Stimulated activated CD4-positive, alpha-beta T cell treated with anti-CD3 and anti-CD28 coated beads, TNF-alpha, amount 100 ng/mL, for 1 hour (primary cell): Measurements from ENCODE around the gene HOXA7.

Experiments
- DNase-seq, 3 donors: peaks; one replicate each; pipeline ENCODE4 v3.0.0-alpha.2; 2020; ENCODE audit warnings: low read depth in 3 of 3, low spot score in 1 of 3

The HOXA7 gene

GRCh38 chr7:27148031-27148755 lies 8.3 kb downstream of the HOXA7 start:
- DNase-seq = no peak

GRCh38 chr7:27147199-27148030 lies 9.1 kb downstream of the HOXA7 start, which contains the start of gene HOXA6:
HOXA6 (minus strand) TSS chr7:27147774; CDS start chr7:27147749, 25 bp downstream.
- no peak for DNase-seq

DNA sequence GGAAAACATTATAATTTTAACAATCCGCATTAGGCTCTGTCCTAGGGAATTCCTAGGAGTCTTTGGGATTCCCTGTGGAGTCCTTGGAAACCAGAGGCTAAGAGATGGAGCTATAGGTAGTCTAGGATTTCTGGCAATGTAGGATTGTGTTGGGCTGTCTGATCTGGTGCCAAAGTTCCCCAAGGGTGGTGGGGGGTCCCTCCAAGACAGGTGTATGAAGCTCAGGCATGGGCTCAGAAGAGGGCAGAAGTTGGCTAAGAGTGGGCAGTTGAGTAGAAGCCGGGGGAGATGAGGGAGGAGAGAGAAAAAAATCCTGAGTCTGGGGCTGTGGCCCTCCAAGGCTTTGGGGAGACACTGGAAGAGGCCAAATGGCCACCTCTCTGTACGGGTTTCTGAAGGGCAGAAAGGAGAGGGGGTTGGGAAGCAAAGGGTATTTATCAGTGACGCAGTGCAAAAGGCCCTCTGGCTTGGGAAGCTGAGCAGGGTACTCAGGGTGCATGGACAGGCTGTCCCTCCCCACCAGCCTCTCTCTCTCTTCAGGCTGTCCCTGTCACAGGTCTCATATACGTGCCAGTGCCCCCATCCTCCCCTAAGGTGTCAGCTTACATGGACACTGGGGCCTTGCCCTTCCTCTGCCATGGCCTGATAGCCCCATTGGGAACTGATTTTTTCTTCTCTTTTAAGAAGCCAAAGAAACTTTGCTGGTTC lies 9.8 kb downstream of the HOXA7 start:
- no peak for DNase-seq

GRCh38 chr7:27145914-27146412 lies 10.5 kb downstream of the HOXA7 start:
- no peak for DNase-seq

DNA sequence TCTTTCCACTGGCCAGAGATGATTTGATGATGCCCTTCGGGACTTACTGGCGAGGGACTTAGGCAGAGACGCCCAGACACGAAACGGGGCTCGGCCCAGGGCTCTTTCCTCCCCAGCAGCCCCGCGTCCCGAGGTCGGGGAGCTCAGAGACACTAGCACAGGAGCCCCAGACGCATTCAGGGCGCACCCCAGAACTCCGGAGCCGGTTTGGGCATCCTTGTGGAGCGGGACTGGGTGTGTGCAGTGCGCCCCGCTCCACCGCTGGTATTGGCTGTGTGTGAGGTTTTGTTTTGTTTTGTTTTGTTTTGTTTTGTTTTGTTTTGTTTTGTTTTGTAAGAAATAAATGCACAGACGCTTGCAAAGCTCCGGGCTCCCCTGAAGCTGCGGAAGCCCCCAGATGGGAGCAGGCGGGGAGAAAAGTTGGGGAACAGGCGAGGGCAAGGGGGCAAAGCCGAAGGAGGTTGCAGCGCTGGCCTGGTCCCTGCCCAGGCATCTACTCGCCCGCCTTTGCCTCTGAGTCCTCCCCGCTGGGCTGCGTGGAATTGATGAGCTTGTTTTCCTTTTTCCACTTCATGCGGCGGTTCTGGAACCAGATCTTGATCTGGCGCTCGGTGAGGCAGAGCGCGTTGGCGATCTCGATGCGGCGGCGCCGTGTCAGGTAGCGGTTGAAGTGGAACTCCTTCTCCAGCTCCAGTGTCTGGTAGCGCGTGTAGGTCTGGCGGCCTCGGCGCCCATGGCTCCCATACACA lies 11.1 kb downstream of the HOXA7 start:
- DNase-seq = no peak

DNA sequence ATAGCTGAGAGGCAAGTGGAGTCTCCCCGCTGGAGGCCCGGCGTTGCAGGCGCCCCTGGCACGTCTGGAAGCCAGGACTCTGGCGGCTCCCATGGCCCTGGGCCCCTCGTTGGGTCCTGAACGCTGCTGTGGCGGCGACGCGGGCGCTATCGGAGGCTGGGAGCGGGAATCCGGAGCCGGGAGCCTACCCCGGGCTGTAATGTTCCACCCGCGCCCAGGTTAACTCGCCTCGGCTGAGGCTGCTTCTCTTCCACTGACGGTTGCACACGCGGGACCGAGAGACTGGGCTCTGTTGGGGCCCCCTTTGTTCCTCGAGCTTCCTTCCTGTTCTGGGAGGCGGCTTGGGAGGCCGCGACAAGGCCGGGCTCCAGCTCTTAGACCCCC lies 11.7 kb downstream of the HOXA7 start:
- DNase-seq = no peak

GRCh38 chr7:27143950-27144780 lies 12.3 kb downstream of the HOXA7 start:
- DNase-seq = no peak

GRCh38 chr7:27143023-27143949 lies 13.2 kb downstream of the HOXA7 start, which contains the start of gene HOXA5:
HOXA5 (minus strand) TSS chr7:27143681; CDS start chr7:27143607, 74 bp downstream.
- DNase-seq = no peak

DNA sequence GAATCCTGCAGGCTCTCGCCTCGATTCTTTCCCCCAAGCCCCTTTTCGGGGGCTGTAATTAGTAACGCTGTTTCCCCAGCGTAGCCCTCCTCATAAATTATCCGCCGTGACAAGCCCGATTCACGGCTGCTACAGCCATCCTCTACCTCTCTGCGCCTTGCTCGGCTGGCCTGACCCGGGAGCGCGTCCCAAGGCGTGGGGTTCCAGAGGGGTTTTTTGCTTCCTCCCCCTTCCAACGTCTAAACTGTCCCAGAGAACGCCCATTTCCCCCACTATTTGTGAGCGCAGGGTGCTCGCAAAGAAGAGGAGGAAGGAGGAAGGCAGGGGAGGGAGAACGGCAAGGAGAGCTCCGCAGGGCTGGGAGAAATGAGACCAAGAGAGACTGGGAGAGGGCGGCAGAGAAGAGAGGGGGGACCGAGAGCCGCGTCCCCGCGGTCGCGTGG lies 13.9 kb downstream of the HOXA7 start:
- no peak for DNase-seq

DNA sequence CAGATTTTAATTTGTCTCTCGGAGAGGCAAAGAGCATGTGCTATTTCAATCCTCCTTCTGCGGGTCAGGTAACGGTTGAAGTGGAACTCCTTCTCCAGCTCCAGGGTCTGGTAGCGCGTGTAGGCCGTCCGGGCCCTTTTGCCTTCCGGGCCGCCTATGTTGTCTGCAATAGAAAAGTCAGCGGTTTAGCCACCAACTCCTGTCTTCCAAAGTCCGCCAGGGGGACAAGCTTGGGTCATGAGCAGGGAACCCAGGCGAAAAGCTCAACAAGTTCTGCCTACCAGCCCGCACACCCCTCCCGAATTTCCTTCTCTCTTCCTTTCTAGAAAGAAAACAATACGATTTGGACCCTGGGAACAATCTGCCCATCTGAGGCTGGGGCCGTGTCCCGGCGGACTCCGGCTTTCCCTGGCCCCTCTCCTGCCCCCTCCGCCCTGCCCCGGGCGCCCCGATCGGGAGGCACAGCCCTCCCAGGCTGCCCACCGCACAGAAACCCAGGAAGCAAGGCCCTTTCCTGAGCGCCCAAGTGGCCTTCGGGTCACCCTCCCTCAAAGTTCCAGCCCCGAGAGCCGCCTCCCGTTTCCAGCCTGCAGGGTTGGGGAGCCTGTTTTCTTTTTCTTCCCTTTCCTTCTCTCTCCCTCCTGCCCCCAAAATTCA lies 14.4 kb downstream of the HOXA7 start:
- no peak for DNase-seq

DNA sequence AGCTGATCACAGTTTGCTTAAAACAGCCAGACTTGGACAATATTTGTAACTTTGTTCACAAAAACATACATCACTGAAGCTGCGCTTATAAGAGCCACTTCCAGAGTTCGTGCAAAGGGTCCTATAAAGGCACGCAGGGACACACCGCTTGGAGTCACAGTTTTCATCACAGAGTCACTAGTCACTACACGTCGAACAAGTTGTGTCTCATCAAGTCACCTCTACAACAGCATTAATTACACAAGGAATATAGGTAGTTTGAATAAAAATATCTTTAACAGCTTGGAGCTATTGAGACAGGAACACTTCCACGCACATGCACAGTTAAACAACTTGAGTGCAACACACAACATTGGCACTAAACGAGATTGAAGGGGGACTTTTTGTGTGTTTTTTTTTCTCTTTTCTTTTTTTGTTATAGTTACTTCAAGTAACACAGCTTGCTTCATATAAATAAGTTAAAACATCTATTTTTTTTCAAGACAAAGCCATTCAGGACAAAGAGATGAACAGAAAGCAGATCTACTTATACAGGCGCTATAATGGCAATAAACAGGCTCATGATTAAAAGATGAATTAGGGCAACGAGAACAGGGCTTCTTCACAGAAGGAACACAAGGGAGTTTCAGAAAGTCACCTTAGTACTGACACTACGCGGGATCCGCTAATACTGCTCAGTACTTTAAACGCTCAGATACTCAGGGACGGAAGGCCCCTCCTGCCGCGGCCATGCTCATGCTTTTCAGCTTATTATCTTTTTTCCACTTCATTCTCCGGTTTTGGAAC lies 15.1 kb downstream of the HOXA7 start:
- DNase-seq = no peak

GRCh38 chr7:27140126-27140857 lies 16.2 kb downstream of the HOXA7 start:
- no peak for DNase-seq

GRCh38 chr7:27139334-27140125 lies 16.9 kb downstream of the HOXA7 start:
- no peak for DNase-seq

- no peak for DNase-seq
Measured at GRCh38 chr7:27138985-27139333, 17.5 kb downstream of the HOXA7 start.

DNA sequence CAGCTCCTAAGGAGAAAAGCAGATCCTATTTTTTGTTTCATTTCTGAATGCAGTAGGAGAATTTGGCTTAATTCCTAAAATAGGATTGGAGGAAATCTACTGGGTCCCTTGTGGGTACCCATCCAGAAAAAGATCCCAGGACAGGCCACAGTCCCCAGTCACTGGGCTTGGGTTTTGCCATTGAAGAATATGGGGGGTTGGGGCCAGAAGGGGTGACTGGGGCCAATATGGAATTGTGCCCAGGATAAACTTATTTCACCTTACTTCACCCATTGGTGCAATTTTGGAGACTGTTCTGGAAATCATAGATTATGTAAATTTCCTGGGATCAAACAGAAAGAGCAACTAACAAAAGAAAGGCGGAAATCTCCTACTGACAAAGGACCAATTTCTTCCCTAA lies 18.0 kb downstream of the HOXA7 start:
- DNase-seq = no peak
